ENCODE results near the gene TGFBR2. TPM values are rescaled to one million over a fixed set of nuclear protein-coding genes. Genes with fewer than 3 reads are reported as not detected.

TGFBR2 gene
- total RNA-seq = 454 and 562 TPM in 2 replicates

GRCh38 chr3:30606301-30607031, at the start of gene TGFBR2:
Gene TGFBR2, plus strand, starts transcription at chr3:30606601. Its CDS starts 283 bp downstream, at chr3:30606884.

Data from thoracic aorta endothelial cell (primary cell).